KMS-11 (cell line): ENCODE measurements around the gene PECR.

Experiments
- H2AFZ ChIP-seq: fragments of 200-600 bp; sonication (generic); 2 replicates; pipeline ENCODE4 v1.6.1; 2016; ENCODE audit warnings: antibody characterized with exemption, mixed run types, low read depth
- H3K27ac ChIP-seq: fragments of 200-600 bp; sonication (generic); 2 replicates; pipeline ENCODE4 v1.6.1; 2016; ENCODE audit warnings: mild to moderate bottlenecking, mixed run types
- H3K27me3 ChIP-seq: fragments of 200-600 bp; sonication (generic); 2 replicates; pipeline ENCODE4 v1.6.1; 2017; ENCODE audit warnings: mild to moderate bottlenecking, low read depth, mixed run types, moderate library complexity; ENCODE audit not compliant: insufficient read depth
- H3K36me3 ChIP-seq: fragments of 200-600 bp; sonication (generic); 2 replicates; pipeline ENCODE4 v1.6.1; 2017; ENCODE audit warnings: mild to moderate bottlenecking, mixed run types; ENCODE audit not compliant: insufficient read depth
- H3K4me1 ChIP-seq: fragments of 200-600 bp; sonication (generic); 2 replicates; pipeline ENCODE4 v1.6.1; 2016; ENCODE audit warnings: mild to moderate bottlenecking, low read depth, mixed run types; ENCODE audit not compliant: poor library complexity, severe bottlenecking
- H3K4me2 ChIP-seq: fragments of 200-600 bp; sonication (generic); 2 replicates; pipeline ENCODE4 v1.7.0; 2016; ENCODE audit warnings: mild to moderate bottlenecking, mixed run types
- H3K4me3 ChIP-seq: fragments of 200-600 bp; sonication (generic); IDR thresholded peaks from 2 replicates; pipeline ENCODE4 v1.6.1; 2017; ENCODE audit warnings: low read depth, low read length, mixed read lengths; ENCODE audit not compliant: insufficient read depth
- H3K79me2 ChIP-seq: fragments of 200-600 bp; sonication (generic); 2 replicates; pipeline ENCODE4 v1.6.1; 2016; ENCODE audit warnings: low read depth, mixed run types; ENCODE audit not compliant: insufficient read depth
- H3K9ac ChIP-seq: fragments of 200-600 bp; sonication (generic); 2 replicates; pipeline ENCODE4 v1.6.1; 2016; ENCODE audit warnings: mild to moderate bottlenecking, mixed run types
- H4K20me1 ChIP-seq: fragments of 200-600 bp; sonication (generic); 2 replicates; pipeline ENCODE4 v1.6.1; 2016; ENCODE audit warnings: mild to moderate bottlenecking, mixed run types; ENCODE audit not compliant: insufficient read depth
- TF ChIP-seq, protein P1 (sequence below): fragments of 200-600 bp; sonication (generic); conservative IDR thresholded peaks from 2 replicates; pipeline ENCODE4 v1.6.1; 2017; ENCODE audit warnings: low read depth, mild to moderate bottlenecking, antibody characterized with exemption, low read length, moderate library complexity, mixed read lengths

Gene PECR

DNA sequence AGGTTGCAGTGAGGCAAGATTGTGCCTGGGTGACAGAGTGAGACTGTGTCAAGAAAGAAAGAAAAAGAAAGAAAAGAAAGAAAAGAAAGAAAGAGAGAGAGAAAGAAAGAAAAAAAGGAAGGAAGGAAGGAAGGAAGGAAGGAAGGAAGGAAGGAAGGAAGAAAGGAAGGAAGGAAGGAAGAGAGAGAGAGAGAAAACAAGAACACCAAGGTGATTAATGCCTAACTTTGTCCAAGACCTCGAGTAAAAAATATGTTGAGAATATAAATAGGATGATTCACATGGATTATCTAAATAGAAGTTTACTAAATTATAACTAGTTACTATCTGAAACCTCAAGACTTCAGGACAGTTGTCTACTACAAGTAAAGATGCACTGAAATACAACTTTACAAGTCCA is 7.2 kb downstream of the PECR start:
- no peak overlapping the region for H3K4me2 ChIP-seq
- TF ChIP-seq, protein P1, sequence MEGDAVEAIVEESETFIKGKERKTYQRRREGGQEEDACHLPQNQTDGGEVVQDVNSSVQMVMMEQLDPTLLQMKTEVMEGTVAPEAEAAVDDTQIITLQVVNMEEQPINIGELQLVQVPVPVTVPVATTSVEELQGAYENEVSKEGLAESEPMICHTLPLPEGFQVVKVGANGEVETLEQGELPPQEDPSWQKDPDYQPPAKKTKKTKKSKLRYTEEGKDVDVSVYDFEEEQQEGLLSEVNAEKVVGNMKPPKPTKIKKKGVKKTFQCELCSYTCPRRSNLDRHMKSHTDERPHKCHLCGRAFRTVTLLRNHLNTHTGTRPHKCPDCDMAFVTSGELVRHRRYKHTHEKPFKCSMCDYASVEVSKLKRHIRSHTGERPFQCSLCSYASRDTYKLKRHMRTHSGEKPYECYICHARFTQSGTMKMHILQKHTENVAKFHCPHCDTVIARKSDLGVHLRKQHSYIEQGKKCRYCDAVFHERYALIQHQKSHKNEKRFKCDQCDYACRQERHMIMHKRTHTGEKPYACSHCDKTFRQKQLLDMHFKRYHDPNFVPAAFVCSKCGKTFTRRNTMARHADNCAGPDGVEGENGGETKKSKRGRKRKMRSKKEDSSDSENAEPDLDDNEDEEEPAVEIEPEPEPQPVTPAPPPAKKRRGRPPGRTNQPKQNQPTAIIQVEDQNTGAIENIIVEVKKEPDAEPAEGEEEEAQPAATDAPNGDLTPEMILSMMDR = no peak

DNA sequence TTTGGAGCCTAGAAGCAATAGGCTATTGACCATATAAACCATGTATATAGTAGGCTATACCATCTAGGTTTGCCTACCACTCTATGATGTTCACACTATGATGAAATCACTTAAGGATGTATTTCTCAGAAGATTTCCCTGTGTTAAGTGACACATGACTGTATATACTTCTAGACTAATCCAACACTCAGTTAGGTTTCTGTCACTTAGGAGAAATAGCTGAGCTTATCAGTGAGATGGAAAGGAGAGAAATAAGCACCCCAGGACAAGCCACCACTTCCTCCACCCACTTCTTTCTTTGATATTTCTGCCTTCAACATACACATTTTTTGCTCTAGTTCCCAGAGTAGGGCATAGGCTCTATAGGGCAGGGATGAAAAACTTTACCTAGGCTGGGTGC is 7.8 kb downstream of the PECR start:
- Histone ChIP-seq H2AFZ (no peak overlapping the region), H3K4me3 (no peak overlapping the region), H3K9ac (no peak overlapping the region), H3K4me1 (peaks cover 5% of the 10 kb centered on the region), H3K79me2 (no peaks in the 10 kb centered on the region), H3K27ac (no peak overlapping the region), H3K27me3 (no peaks in the 10 kb centered on the region), H3K4me2 (no peak overlapping the region), H3K36me3 (no peaks in the 10 kb centered on the region), H4K20me1 (no peaks in the 10 kb centered on the region)
- TF ChIP-seq, protein P1 = no peak

More for the DNA sequence above, 7.2 kb downstream of the PECR start:
- H3K4me3 ChIP-seq = no peak overlapping the region
- no peak overlapping the region for H3K9ac ChIP-seq
- H3K27ac ChIP-seq = no peak overlapping the region
- H3K79me2 ChIP-seq = no peaks in the 10 kb centered on the region
- no peaks in the 10 kb centered on the region for H3K36me3 ChIP-seq
- no peaks in the 10 kb centered on the region for H3K27me3 ChIP-seq
- no peaks in the 10 kb centered on the region for H4K20me1 ChIP-seq
- H2AFZ ChIP-seq = no peak overlapping the region
- peaks cover 7% of the 10 kb centered on the region for H3K4me1 ChIP-seq

DNA sequence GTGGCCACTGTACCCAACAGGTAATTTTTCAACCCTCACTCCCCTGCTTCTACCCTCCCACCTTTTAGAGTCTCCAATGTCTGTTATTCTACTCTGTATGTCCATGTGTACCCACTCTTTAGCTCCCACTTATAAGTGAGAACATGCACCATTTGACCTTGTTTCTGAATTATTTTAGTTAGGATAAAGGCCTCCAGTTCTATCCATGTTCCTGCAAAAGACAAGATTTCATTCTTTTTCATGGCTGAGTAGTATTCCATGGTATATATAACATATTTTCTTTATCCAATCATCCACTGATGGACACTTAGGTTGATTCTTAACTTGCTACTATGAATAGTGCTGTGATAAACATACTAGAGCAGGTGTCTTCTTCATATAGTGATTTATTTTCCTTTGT is 9.1 kb downstream of the PECR start:
- H3K4me3 ChIP-seq = no peak overlapping the region
- H3K9ac ChIP-seq = no peak overlapping the region
- no peaks in the 10 kb centered on the region for H3K27me3 ChIP-seq
- no peaks in the 10 kb centered on the region for H4K20me1 ChIP-seq
- H3K79me2 ChIP-seq = no peaks in the 10 kb centered on the region
- TF ChIP-seq, protein P1 = no peak
- H3K36me3 ChIP-seq = no peaks in the 10 kb centered on the region
- H2AFZ ChIP-seq = no peak overlapping the region
- H3K27ac ChIP-seq = no peak overlapping the region
- H3K4me1 ChIP-seq = no peaks in the 10 kb centered on the region
- no peak overlapping the region for H3K4me2 ChIP-seq

DNA sequence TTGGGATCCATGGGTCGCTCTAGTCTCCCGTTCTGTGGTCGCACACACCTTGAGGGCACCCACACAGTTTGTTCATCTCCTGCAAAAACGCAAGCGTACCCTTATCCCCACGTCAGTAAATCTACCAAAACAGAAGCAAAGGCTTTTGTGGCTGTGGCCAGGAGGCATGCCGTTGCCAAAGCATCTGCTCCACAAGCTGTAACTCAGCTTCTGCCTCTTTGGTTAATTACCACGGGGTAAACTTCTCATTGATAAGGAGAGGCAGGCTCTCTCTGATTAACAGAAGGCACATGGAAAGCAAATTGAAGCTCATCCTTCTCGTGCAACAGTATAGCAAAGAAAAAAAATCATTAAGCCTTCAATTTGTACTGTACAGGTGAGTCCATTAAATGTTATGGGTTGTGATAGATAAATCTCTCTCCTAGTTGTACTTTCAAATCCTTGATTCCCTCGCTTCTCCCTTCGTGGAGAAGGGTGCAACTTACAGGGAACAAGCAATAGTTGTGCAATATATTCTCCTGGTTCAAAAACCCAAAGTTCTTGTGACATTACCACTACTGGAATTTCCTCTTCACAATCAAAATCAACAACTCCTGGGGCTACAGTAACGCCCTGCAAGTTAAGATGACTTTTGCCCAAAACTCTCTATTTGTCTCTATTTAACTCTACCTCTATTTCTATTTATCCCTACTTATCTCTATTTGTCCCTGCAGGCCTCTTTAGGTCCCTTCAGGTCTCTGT is 10.3 kb downstream of the PECR start:
- H3K27me3 ChIP-seq = no peaks in the 10 kb centered on the region
- H2AFZ ChIP-seq = no peak overlapping the region
- H4K20me1 ChIP-seq = no peaks in the 10 kb centered on the region
- no peaks in the 10 kb centered on the region for H3K79me2 ChIP-seq
- H3K4me2 ChIP-seq = no peak overlapping the region
- H3K4me3 ChIP-seq = no peak overlapping the region
- H3K27ac ChIP-seq = no peak overlapping the region
- no peaks in the 10 kb centered on the region for H3K36me3 ChIP-seq
- no peak overlapping the region for H3K9ac ChIP-seq
- no peaks in the 10 kb centered on the region for H3K4me1 ChIP-seq
- TF ChIP-seq, protein P1 = no peak
